BJ (cell line): Measurements from ENCODE around the gene CRTC3. TPM values are rescaled to one million over a fixed set of nuclear protein-coding genes. Genes with fewer than 3 reads are reported as not detected.

ENCODE experiments used
- CTCF ChIA-PET: fragments of 350-600 bp; formaldehyde crosslinking; extraction: SDS; loops from one replicate; lab custom pipeline; 2021; ENCODE audit warnings: antibody characterized with exemption, inconsistent platforms; lab: Yijun Ruan, JAX
- POLR2A ChIA-PET: fragments of 300-600 bp; sonication (Branson Sonifier 250); formaldehyde crosslinking; extraction: SDS; loops from one replicate; lab custom pipeline; 2021; ENCODE audit warnings: antibody characterized with exemption; lab: Charles Lee
- DNase-seq: peaks from one replicate; pipeline ENCODE4 v3.0.0-alpha.2; 2011; ENCODE audit warnings: low read depth
- H3K27me3 ChIP-seq: 2 replicates; pipeline ENCODE4 v1.6.0; 2011; ENCODE audit warnings: low read length; ENCODE audit not compliant: control insufficient read depth, insufficient read depth
- H3K36me3 ChIP-seq: 2 replicates; pipeline ENCODE4 v1.5.1; 2011; ENCODE audit warnings: low read length; ENCODE audit not compliant: control insufficient read depth, insufficient read depth
- H3K4me3 ChIP-seq: 2 replicates; pipeline ENCODE4 v1.5.1; 2011; ENCODE audit warnings: low read depth, mild to moderate bottlenecking, control low read depth, low read length
- CTCF ChIP-seq: IDR thresholded peaks from 2 replicates; pipeline ENCODE4 v1.5.1; 2011; ENCODE audit warnings: low read depth, mild to moderate bottlenecking, control low read depth, inconsistent platforms, low read length, moderate library complexity; ENCODE audit not compliant: insufficient read depth
- polyA plus RNA-seq: library from polyadenylated mRNA; depleted of rRNA; stranded (reverse); fragments of >200 nt; gene quantifications from 2 replicates; pipeline ENCODE4 v1.2.3, GENCODE V29; 2011

CRTC3 gene
- polyA plus RNA-seq, 1 experiment = 28.5 TPM

GRCh38 chr15:90495067-90495466 lies 34.7 kb upstream of the CRTC3 start:
- no peak overlapping the region for H3K4me3 ChIP-seq
- TF ChIP-seq CTCF = no peak
- DNase-seq = no peak
- H3K36me3 ChIP-seq = peaks cover 22% of the 10 kb centered on the region
- ChIA-PET POLR2A (no interaction called here), CTCF (interaction anchor here (1.5 kb wide), 1 partner anchor 124 kb away, joined by 3 read pairs; no protein-coding TSS in a partner anchor)
- H3K27me3 ChIP-seq = no peaks in the 10 kb centered on the region

GRCh38 chr15:90496791-90497190 lies 32.9 kb upstream of the CRTC3 start:
- no peaks in the 10 kb centered on the region for H3K27me3 ChIP-seq
- TF ChIP-seq CTCF = no peak
- no peak for DNase-seq
- H3K36me3 ChIP-seq = peaks cover 19% of the 10 kb centered on the region
- H3K4me3 ChIP-seq = no peak overlapping the region
- ChIA-PET CTCF (interaction anchor here (1.1 to 2.5 kb wide), 3 partner anchors 108 to 389 kb away, joined by 3 to 6 read pairs (median 5); no protein-coding TSS in a partner anchor), POLR2A (no interaction called here)

GRCh38 chr15:90497376-90497775 lies 32.3 kb upstream of the CRTC3 start:
- Histone ChIP-seq H3K36me3 (peaks cover 19% of the 10 kb centered on the region), H3K4me3 (no peak overlapping the region), H3K27me3 (no peaks in the 10 kb centered on the region)
- no peak for DNase-seq
- ChIA-PET CTCF (interaction anchor here (1.1 to 2.5 kb wide), 3 partner anchors 107 to 388 kb away, joined by 3 to 6 read pairs (median 5); no protein-coding TSS in a partner anchor), POLR2A (no interaction called here)
- no peak for TF ChIP-seq CTCF

- DNase-seq = no peak
- Histone ChIP-seq H3K36me3 (peaks cover 17% of the 10 kb centered on the region), H3K4me3 (no peak overlapping the region), H3K27me3 (no peaks in the 10 kb centered on the region)
- POLR2A ChIA-PET = no interaction called here
- CTCF ChIA-PET = interaction anchor here (1.1 to 2.5 kb wide), 3 partner anchors 107 to 388 kb away, joined by 3 to 6 read pairs (median 5); no protein-coding TSS in a partner anchor
- no peak for TF ChIP-seq CTCF
Observed at GRCh38 chr15:90497912-90498311, 31.8 kb upstream of the CRTC3 start.

- no peak for TF ChIP-seq CTCF
- Histone ChIP-seq H3K36me3 (peaks cover 14% of the 10 kb centered on the region), H3K4me3 (no peak overlapping the region), H3K27me3 (no peaks in the 10 kb centered on the region)
- no peak for DNase-seq
- CTCF ChIA-PET = interaction anchor here (0.6 to 2.4 kb wide), 3 partner anchors 17 to 457 kb away, joined by 3 to 10 read pairs (median 7); no protein-coding TSS in a partner anchor
- POLR2A ChIA-PET = interaction anchor here (0.6 kb wide), 1 partner anchor 126 kb away, joined by 3 read pairs; no protein-coding TSS in a partner anchor
Observed at GRCh38 chr15:90500171-90500570, 29.6 kb upstream of the CRTC3 start.
